PC-9 (cell line): ENCODE results near the gene GJA9. TPM values are rescaled to one million over a fixed set of nuclear protein-coding genes. Genes with fewer than 3 reads are reported as not detected.

ENCODE experiments used
- BruUV-seq: library from RNA; stranded (reverse); fragments of 400-500 nt; replicated peaks from 2 replicates; lab custom pipeline; 2021; lab: Mats Ljungman, UMichigan
- CTCF ChIA-PET: fragments of 300-600 bp; sonication (Branson Sonifier 250); formaldehyde crosslinking; loops from one replicate; lab custom pipeline; 2022; ENCODE audit warnings: antibody characterized with exemption; lab: Charles Lee
- POLR2A ChIA-PET: fragments of 300-600 bp; sonication (Branson Sonifier 250); formaldehyde crosslinking; loops from one replicate; lab custom pipeline; 2022; ENCODE audit warnings: antibody characterized with exemption; ENCODE audit not compliant: unreplicated experiment; lab: Charles Lee
- DNase-seq, 2 experiments: peaks; one replicate each; pipeline versions ENCODE4 v3.0.0 to v3.0.0-alpha.2; 2015 to 2022; ENCODE audit warnings: mixed read lengths in 1 of 2
- H2AFZ ChIP-seq: fragments of 200-600 bp; sonication (generic); 2 replicates; pipeline ENCODE4 v1.8.1; 2017; ENCODE audit warnings: antibody characterized with exemption
- H3F3A ChIP-seq: fragments of 200-600 bp; sonication (generic); 2 replicates; pipeline ENCODE4 v1.8.1; 2017; ENCODE audit warnings: antibody characterized with exemption, mild to moderate bottlenecking, low read depth; ENCODE audit not compliant: insufficient read depth
- H3K27ac ChIP-seq: fragments of 200-600 bp; sonication (generic); 2 replicates; pipeline ENCODE4 v1.6.1; 2016; ENCODE audit warnings: mixed run types
- H3K27me3 ChIP-seq: fragments of 200-600 bp; sonication (generic); 2 replicates; pipeline ENCODE4 v1.6.1; 2016; ENCODE audit warnings: low read depth, mixed run types; ENCODE audit not compliant: insufficient read depth
- H3K36me3 ChIP-seq: fragments of 200-600 bp; sonication (generic); 2 replicates; pipeline ENCODE4 v1.6.1; 2016; ENCODE audit warnings: low read depth, mixed run types
- H3K4me1 ChIP-seq: fragments of 200-600 bp; sonication (generic); replicated peaks from 2 replicates; pipeline ENCODE4 v1.6.1; 2016; ENCODE audit warnings: mixed run types; ENCODE audit not compliant: insufficient read depth
- H3K4me2 ChIP-seq: fragments of 200-600 bp; sonication (generic); 2 replicates; pipeline ENCODE4 v1.6.1; 2017; ENCODE audit warnings: mixed run types
- H3K4me3 ChIP-seq: fragments of 200-600 bp; sonication (generic); 2 replicates; pipeline ENCODE4 v1.6.1; 2016; ENCODE audit warnings: mixed run types
- H3K79me2 ChIP-seq: fragments of 200-600 bp; sonication (generic); 2 replicates; pipeline ENCODE4 v1.6.1; 2017; ENCODE audit warnings: low read depth, mixed run types
- H3K9me2 ChIP-seq: fragments of 200-600 bp; sonication (generic); 2 replicates; pipeline ENCODE4 v1.8.1; 2017; ENCODE audit warnings: mild to moderate bottlenecking; ENCODE audit not compliant: insufficient read depth
- H3K9me3 ChIP-seq: fragments of 200-600 bp; sonication (generic); 2 replicates; pipeline ENCODE4 v1.8.1; 2016; ENCODE audit warnings: low read depth; ENCODE audit not compliant: insufficient read depth
- H4K20me1 ChIP-seq: fragments of 200-600 bp; sonication (generic); 2 replicates; pipeline ENCODE4 v1.8.1; 2017; ENCODE audit not compliant: insufficient read depth
- CTCF ChIP-seq: fragments of 200-600 bp; sonication (generic); conservative IDR thresholded peaks from 2 replicates; pipeline ENCODE4 v1.6.1; 2017; ENCODE audit warnings: mixed run types, antibody characterized with exemption, mild to moderate bottlenecking, moderate library complexity
- EZH2 ChIP-seq: fragments of 200-600 bp; sonication (generic); IDR thresholded peaks from 2 replicates; pipeline ENCODE4 v1.8.0; 2017; ENCODE audit warnings: antibody characterized with exemption, low read depth
- intact Hi-C: fragments of 100-400 bp; cut with micrococcal nuclease; formaldehyde crosslinking; loops from one replicate; pipeline ENCODE4 v1.10.0; 2022; ENCODE audit not compliant: unreplicated experiment
- total RNA-seq: library from RNA; stranded (reverse); gene quantifications from 2 replicates; pipeline ENCODE4 v1.2.3, GENCODE V29; 2021

The GJA9 gene
- total RNA-seq, 1 experiment from 2014 or later: 0.48 TPM

GRCh38 chr1:38919130-38919529 is 37.7 kb upstream of the GJA9 start:
- CTCF ChIA-PET: no interaction called here
- no peak for TF ChIP-seq CTCF
- no peak for TF ChIP-seq EZH2
- Histone ChIP-seq H3K79me2 (no peaks in the 10 kb centered on the region), H2AFZ (no peak overlapping the region), H3K4me2 (no peak overlapping the region), H3F3A (0 out of 2 replicates have a peak, but pooled peaks cover 3% of the 10 kb centered on the region), H3K27ac (no peak overlapping the region), H3K4me3 (no peak overlapping the region), H3K9me3 (no peaks in the 10 kb centered on the region), H3K4me1 (no peaks in the 10 kb centered on the region), H3K27me3 (no peaks in the 10 kb centered on the region), H3K36me3 (no peaks in the 10 kb centered on the region), H4K20me1 (no peaks in the 10 kb centered on the region), H3K9me2 (no peaks in the 10 kb centered on the region)
- intact Hi-C loops: no loop called here
- no peak for DNase-seq
- no TSS peak for BruUV-seq
- POLR2A ChIA-PET: no interaction called here

DNA sequence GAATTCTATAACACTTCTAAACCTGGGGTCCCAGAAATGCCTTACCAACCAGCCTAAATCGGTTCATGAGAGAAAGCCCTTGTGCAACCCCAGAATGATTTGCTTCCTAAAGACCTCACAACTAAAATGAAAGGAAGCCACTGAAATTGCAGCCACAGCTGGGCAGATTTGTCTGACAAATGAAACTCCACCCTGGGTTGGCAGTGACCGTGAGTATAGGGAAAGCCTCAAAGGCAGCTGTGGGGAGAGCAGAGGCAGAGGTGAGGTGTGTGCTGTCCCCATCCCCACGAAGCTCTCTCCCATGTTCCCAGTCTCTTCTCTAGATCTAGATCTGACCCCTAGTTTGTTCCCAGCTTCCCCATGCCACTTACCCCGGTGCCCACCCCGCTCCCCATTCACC is 37.2 kb upstream of the GJA9 start:
- BruUV-seq: no TSS peak
- CTCF ChIA-PET: no interaction called here

DNA sequence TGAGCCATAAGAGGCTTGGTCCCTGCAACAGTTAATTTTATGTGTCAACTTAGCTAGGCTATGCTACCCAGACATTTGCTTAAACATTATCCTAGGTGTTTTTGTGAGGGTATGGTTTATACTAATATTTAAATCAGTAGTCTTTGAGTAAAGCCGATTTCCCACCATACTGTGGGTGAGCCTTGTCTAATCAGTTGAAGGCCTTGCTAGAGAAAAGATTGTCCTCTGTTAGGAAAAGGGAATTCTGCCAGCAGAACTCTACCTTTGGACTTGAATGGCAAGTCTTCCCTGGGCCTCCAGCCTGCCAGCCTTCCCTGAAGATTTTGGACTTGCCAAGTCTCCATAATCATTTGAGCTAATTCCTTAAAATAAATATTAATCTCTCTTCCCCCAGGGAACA is 36.4 kb upstream of the GJA9 start:
- intact Hi-C loops: no loop called here
- no peaks in the 10 kb centered on the region for H4K20me1 ChIP-seq
- no peak overlapping the region for H3K27ac ChIP-seq
- H3K4me2 ChIP-seq: no peak overlapping the region
- DNase-seq: no peak
- BruUV-seq: no TSS peak
- H3K4me3 ChIP-seq: no peak overlapping the region
- no peaks in the 10 kb centered on the region for H3K9me2 ChIP-seq
- H3K36me3 ChIP-seq: no peaks in the 10 kb centered on the region
- H3F3A ChIP-seq: no peaks in the 10 kb centered on the region
- H3K27me3 ChIP-seq: no peaks in the 10 kb centered on the region
- POLR2A ChIA-PET: no interaction called here
- H2AFZ ChIP-seq: no peak overlapping the region
- TF ChIP-seq EZH2: no peak
- CTCF ChIA-PET: no interaction called here
- H3K9me3 ChIP-seq: no peaks in the 10 kb centered on the region
- no peaks in the 10 kb centered on the region for H3K79me2 ChIP-seq
- no peaks in the 10 kb centered on the region for H3K4me1 ChIP-seq

More for the DNA sequence above, 37.2 kb upstream of the GJA9 start:
- Histone ChIP-seq H3K4me1 (no peaks in the 10 kb centered on the region), H3K79me2 (no peaks in the 10 kb centered on the region), H3K36me3 (no peaks in the 10 kb centered on the region), H3K4me3 (no peak overlapping the region), H3K9me2 (no peaks in the 10 kb centered on the region), H4K20me1 (no peaks in the 10 kb centered on the region), H3K27ac (no peak overlapping the region), H3K9me3 (no peaks in the 10 kb centered on the region), H3F3A (0 out of 2 replicates have a peak, but pooled peaks cover 3% of the 10 kb centered on the region), H2AFZ (no peak overlapping the region), H3K4me2 (no peak overlapping the region), H3K27me3 (no peaks in the 10 kb centered on the region)
- intact Hi-C loops: no loop called here
- no peak for TF ChIP-seq CTCF
- no peak for TF ChIP-seq EZH2
- DNase-seq: no peak
- POLR2A ChIA-PET: no interaction called here

GRCh38 chr1:38917337-38917736 is 36.0 kb upstream of the GJA9 start:
- CTCF ChIA-PET: no interaction called here
- no peaks in the 10 kb centered on the region for H3K4me1 ChIP-seq

More at GRCh38 chr1:38917337-38917736, 36.0 kb upstream of the GJA9 start:
- POLR2A ChIA-PET: no interaction called here
- Histone ChIP-seq H4K20me1 (no peaks in the 10 kb centered on the region), H3K27me3 (no peaks in the 10 kb centered on the region), H3K4me2 (no peak overlapping the region), H3K27ac (no peak overlapping the region), H3K36me3 (no peaks in the 10 kb centered on the region), H3F3A (no peaks in the 10 kb centered on the region), H3K4me3 (no peak overlapping the region), H3K9me2 (no peaks in the 10 kb centered on the region), H3K79me2 (no peaks in the 10 kb centered on the region), H2AFZ (no peak overlapping the region), H3K9me3 (no peaks in the 10 kb centered on the region)
- BruUV-seq: no TSS peak
- no peak for TF ChIP-seq EZH2
- DNase-seq: no peak
- intact Hi-C loops: no loop called here
